BE2C (cell line): ENCODE results near the gene ACTBL2.

Source experiments
- DNase-seq: peaks from one replicate; pipeline ENCODE4 v3.0.0-alpha.2; 2020
- H3K27me3 ChIP-seq: fragments of 250-450 bp; sonication (Bioruptor Pico); 2 replicates; pipeline ENCODE4 v1.5.1; 2020; ENCODE audit warnings: mild to moderate bottlenecking
- H3K36me3 ChIP-seq: fragments of 250-450 bp; sonication (Bioruptor Pico); 2 replicates; pipeline ENCODE4 v1.5.1; 2020; ENCODE audit warnings: mild to moderate bottlenecking
- H3K4me1 ChIP-seq: fragments of 250-450 bp; sonication (Bioruptor Pico); 2 replicates; pipeline ENCODE4 v1.5.1; 2020
- H3K4me3 ChIP-seq: 2 replicates; pipeline ENCODE4 v1.5.1; 2011; ENCODE audit warnings: low read depth, low read length
- H3K9me3 ChIP-seq: fragments of 250-450 bp; sonication (Bioruptor Pico); 2 replicates; pipeline ENCODE4 v1.5.1; 2020
- CTCF ChIP-seq: IDR thresholded peaks from 2 replicates; pipeline ENCODE4 v1.5.1; 2012; ENCODE audit warnings: mild to moderate bottlenecking, low read depth, low read length

The ACTBL2 gene

GRCh38 chr5:57517250-57517649 lies 34.6 kb upstream of the ACTBL2 start:
- Histone ChIP-seq H3K36me3 (no peaks in the 10 kb centered on the region), H3K4me1 (no peaks in the 10 kb centered on the region; the same call in 1 of the 2 replicates), H3K4me3 (no peak overlapping the region), H3K9me3 (no peaks in the 10 kb centered on the region; the same call in 1 of the 2 replicates), H3K27me3 (no peaks in the 10 kb centered on the region)
- DNase-seq: no peak
- no peak for TF ChIP-seq CTCF

- no peaks in the 10 kb centered on the region; the same call in 1 of the 2 replicates for H3K4me1 ChIP-seq
- H3K4me3 ChIP-seq: no peak overlapping the region
- no peaks in the 10 kb centered on the region for H3K27me3 ChIP-seq
- no peak for TF ChIP-seq CTCF
- H3K9me3 ChIP-seq: no peaks in the 10 kb centered on the region
- no peaks in the 10 kb centered on the region for H3K36me3 ChIP-seq
- no peak for DNase-seq
Measured at GRCh38 chr5:57513785-57514184, 31.2 kb upstream of the ACTBL2 start.

GRCh38 chr5:57511321-57511720 lies 28.7 kb upstream of the ACTBL2 start:
- no peak for TF ChIP-seq CTCF
- no peaks in the 10 kb centered on the region for H3K9me3 ChIP-seq
- no peak for DNase-seq
- no peaks in the 10 kb centered on the region for H3K36me3 ChIP-seq
- no peaks in the 10 kb centered on the region for H3K27me3 ChIP-seq
- H3K4me3 ChIP-seq: no peak overlapping the region
- H3K4me1 ChIP-seq: no peaks in the 10 kb centered on the region; the same call in 1 of the 2 replicates

GRCh38 chr5:57509501-57510260 lies 27.1 kb upstream of the ACTBL2 start:
- Histone ChIP-seq H3K36me3 (no peaks in the 10 kb centered on the region), H3K4me3 (no peak overlapping the region), H3K4me1 (no peaks in the 10 kb centered on the region; the same call in 1 of the 2 replicates), H3K9me3 (no peaks in the 10 kb centered on the region), H3K27me3 (no peaks in the 10 kb centered on the region)
- DNase-seq: no peak
- no peak for TF ChIP-seq CTCF

- TF ChIP-seq CTCF: no peak
- Histone ChIP-seq H3K27me3 (no peaks in the 10 kb centered on the region), H3K4me1 (no peaks in the 10 kb centered on the region), H3K9me3 (no peaks in the 10 kb centered on the region), H3K36me3 (no peaks in the 10 kb centered on the region), H3K4me3 (no peak overlapping the region)
- no peak for DNase-seq
Measured at GRCh38 chr5:57508211-57508610, 25.6 kb upstream of the ACTBL2 start.

- no peak overlapping the region for H3K4me3 ChIP-seq
- no peak for DNase-seq
- H3K27me3 ChIP-seq: no peaks in the 10 kb centered on the region
- no peaks in the 10 kb centered on the region for H3K9me3 ChIP-seq
- peaks cover 9% of the 10 kb centered on the region for H3K4me1 ChIP-seq
- TF ChIP-seq CTCF: no peak
- H3K36me3 ChIP-seq: no peaks in the 10 kb centered on the region
Measured at GRCh38 chr5:57505272-57506200, 22.9 kb upstream of the ACTBL2 start.
